Rectal smooth muscle tissue (tissue), 1 donor: Measurements from ENCODE around the gene RPL38.

ENCODE experiments used
- H3K27ac ChIP-seq: one replicate; pipeline ENCODE4 v1.7.0; 2013; ENCODE audit warnings: low read depth, low read length, inconsistent platforms
- H3K27me3 ChIP-seq: one replicate; pipeline ENCODE4 v1.7.0; 2013; ENCODE audit warnings: low read length; ENCODE audit not compliant: control insufficient read depth, insufficient read depth
- H3K36me3 ChIP-seq: one replicate; pipeline ENCODE4 v1.7.0; 2013; ENCODE audit warnings: low read length; ENCODE audit not compliant: control insufficient read depth, insufficient read depth
- H3K4me1 ChIP-seq: one replicate; pipeline ENCODE4 v1.7.0; 2013; ENCODE audit warnings: low read length; ENCODE audit not compliant: control insufficient read depth, insufficient read depth
- H3K4me3 ChIP-seq: one replicate; pipeline ENCODE4 v1.7.0; 2013; ENCODE audit warnings: low read length
- H3K9ac ChIP-seq: one replicate; pipeline ENCODE4 v1.7.0; 2013; ENCODE audit warnings: low read length

The RPL38 gene

GRCh38 chr17:74239172-74239571 lies 35.7 kb downstream of the RPL38 start:
- Histone ChIP-seq H3K4me3 (no peak overlapping the region), H3K36me3 (no peaks in the 10 kb centered on the region), H3K9ac (no peak overlapping the region), H3K27ac (no peak overlapping the region), H3K27me3 (no peaks in the 10 kb centered on the region), H3K4me1 (no peaks in the 10 kb centered on the region)

- Histone ChIP-seq H3K4me3 (no peak overlapping the region), H3K27me3 (no peaks in the 10 kb centered on the region), H3K27ac (no peak overlapping the region), H3K4me1 (no peaks in the 10 kb centered on the region), H3K9ac (no peak overlapping the region), H3K36me3 (no peaks in the 10 kb centered on the region)
These were observed 37.2 kb downstream of the RPL38 start for GRCh38 chr17:74240618-74241205.

GRCh38 chr17:74241431-74241830 lies 38.0 kb downstream of the RPL38 start:
- Histone ChIP-seq H3K9ac (no peak overlapping the region), H3K4me1 (no peaks in the 10 kb centered on the region), H3K27ac (no peak overlapping the region)

GRCh38 chr17:74241847-74242246 lies 38.4 kb downstream of the RPL38 start:
- Histone ChIP-seq H3K27me3 (no peaks in the 10 kb centered on the region), H3K27ac (no peak overlapping the region), H3K4me1 (no peaks in the 10 kb centered on the region), H3K4me3 (no peak overlapping the region), H3K36me3 (no peaks in the 10 kb centered on the region), H3K9ac (no peak overlapping the region)

More at GRCh38 chr17:74241431-74241830, 38.0 kb downstream of the RPL38 start:
- Histone ChIP-seq H3K27me3 (no peaks in the 10 kb centered on the region), H3K4me3 (no peak overlapping the region), H3K36me3 (no peaks in the 10 kb centered on the region)

GRCh38 chr17:74243013-74243755 lies 39.7 kb downstream of the RPL38 start:
- no peaks in the 10 kb centered on the region for H3K27me3 ChIP-seq
- H3K4me3 ChIP-seq, result no peak overlapping the region
- no peaks in the 10 kb centered on the region for H3K4me1 ChIP-seq
- no peaks in the 10 kb centered on the region for H3K36me3 ChIP-seq
- H3K27ac ChIP-seq, result no peak overlapping the region
- no peak overlapping the region for H3K9ac ChIP-seq

GRCh38 chr17:74244128-74244527 lies 40.6 kb downstream of the RPL38 start:
- no peaks in the 10 kb centered on the region for H3K36me3 ChIP-seq
- H3K4me3 ChIP-seq, result no peak overlapping the region
- no peaks in the 10 kb centered on the region for H3K4me1 ChIP-seq
- no peak overlapping the region for H3K9ac ChIP-seq
- no peaks in the 10 kb centered on the region for H3K27me3 ChIP-seq
- H3K27ac ChIP-seq, result no peak overlapping the region

GRCh38 chr17:74244548-74244947 lies 41.1 kb downstream of the RPL38 start:
- H3K9ac ChIP-seq, result no peak overlapping the region
- no peaks in the 10 kb centered on the region for H3K36me3 ChIP-seq
- no peak overlapping the region for H3K27ac ChIP-seq
- no peak overlapping the region for H3K4me3 ChIP-seq
- no peaks in the 10 kb centered on the region for H3K27me3 ChIP-seq
- no peaks in the 10 kb centered on the region for H3K4me1 ChIP-seq

- Histone ChIP-seq H3K27me3 (no peaks in the 10 kb centered on the region), H3K9ac (no peak overlapping the region), H3K4me3 (no peak overlapping the region), H3K27ac (no peak overlapping the region), H3K4me1 (no peaks in the 10 kb centered on the region), H3K36me3 (no peaks in the 10 kb centered on the region)
These were observed 41.8 kb downstream of the RPL38 start for GRCh38 chr17:74245145-74245831.

- no peak overlapping the region for H3K4me3 ChIP-seq
These were observed 42.4 kb downstream of the RPL38 start for GRCh38 chr17:74245871-74246270.

GRCh38 chr17:74249590-74250270 lies 46.3 kb downstream of the RPL38 start:
- no peak overlapping the region for H3K9ac ChIP-seq
- H3K27ac ChIP-seq, result no peak overlapping the region
- H3K4me3 ChIP-seq, result no peak overlapping the region
- H3K36me3 ChIP-seq, result no peaks in the 10 kb centered on the region
- no peaks in the 10 kb centered on the region for H3K27me3 ChIP-seq
- no peaks in the 10 kb centered on the region for H3K4me1 ChIP-seq

More at GRCh38 chr17:74245871-74246270, 42.4 kb downstream of the RPL38 start:
- no peaks in the 10 kb centered on the region for H3K4me1 ChIP-seq
- no peak overlapping the region for H3K9ac ChIP-seq
- no peak overlapping the region for H3K27ac ChIP-seq
- no peaks in the 10 kb centered on the region for H3K27me3 ChIP-seq
- H3K36me3 ChIP-seq, result no peaks in the 10 kb centered on the region

GRCh38 chr17:74250324-74250995 lies 47.0 kb downstream of the RPL38 start:
- H3K9ac ChIP-seq, result no peak overlapping the region
- H3K4me1 ChIP-seq, result no peaks in the 10 kb centered on the region
- H3K4me3 ChIP-seq, result no peak overlapping the region
- no peak overlapping the region for H3K27ac ChIP-seq
- H3K27me3 ChIP-seq, result no peaks in the 10 kb centered on the region
- H3K36me3 ChIP-seq, result no peaks in the 10 kb centered on the region

- no peak overlapping the region for H3K4me3 ChIP-seq
- H3K36me3 ChIP-seq, result no peaks in the 10 kb centered on the region
- no peak overlapping the region for H3K27ac ChIP-seq
- no peaks in the 10 kb centered on the region for H3K4me1 ChIP-seq
- H3K27me3 ChIP-seq, result no peaks in the 10 kb centered on the region
- no peak overlapping the region for H3K9ac ChIP-seq
These were observed 47.6 kb downstream of the RPL38 start for GRCh38 chr17:74251051-74251450.
